Panc1 (cell line): ENCODE results near the gene BNC1. TPM values are rescaled to one million over a fixed set of nuclear protein-coding genes. Genes with fewer than 3 reads are reported as not detected.

Source experiments
- ATAC-seq: fragments of 200-7000 bp; cut with Tn5 transposase; 2 replicates; pipeline ENCODE4 v1.9.1; 2020; ENCODE audit warnings: mild to moderate bottlenecking, moderate library complexity
- BruUV-seq: library from RNA; stranded (reverse); fragments of 400-500 nt; replicated peaks from 2 replicates; lab custom pipeline; 2021; lab: Mats Ljungman, UMichigan
- CTCF ChIA-PET: fragments of 300-600 bp; sonication (Branson Sonifier 250); formaldehyde crosslinking; loops from one replicate; lab custom pipeline; 2022; ENCODE audit warnings: antibody characterized with exemption; lab: Charles Lee
- POLR2A ChIA-PET: fragments of 300-600 bp; sonication (Branson Sonifier 250); formaldehyde crosslinking; loops from one replicate; lab custom pipeline; 2022; ENCODE audit warnings: antibody characterized with exemption; lab: Charles Lee
- DNase-seq: peaks from one replicate; pipeline ENCODE4 v3.0.0-alpha.2; 2010; ENCODE audit warnings: low read depth, low spot score
- H3K27ac ChIP-seq: 2 replicates; pipeline ENCODE4 v1.5.1; 2011; ENCODE audit warnings: mild to moderate bottlenecking, low read length, inconsistent platforms
- H3K27me3 ChIP-seq: fragments of 200-500 bp; sonication (Bioruptor generic); 2 replicates; pipeline ENCODE4 v1.6.0; 2014; ENCODE audit warnings: low read length, inconsistent platforms; ENCODE audit not compliant: control insufficient read depth, insufficient read depth
- H3K36me3 ChIP-seq: fragments of 200-500 bp; sonication (Bioruptor generic); 2 replicates; pipeline ENCODE4 v1.5.1; 2014; ENCODE audit warnings: inconsistent platforms, mild to moderate bottlenecking, low read length, moderate library complexity; ENCODE audit not compliant: control insufficient read depth, insufficient read depth
- H3K4me1 ChIP-seq: 2 replicates; pipeline ENCODE4 v1.5.1; 2011; ENCODE audit warnings: inconsistent platforms, mild to moderate bottlenecking, low read length, moderate library complexity; ENCODE audit not compliant: control insufficient read depth, insufficient read depth
- H3K4me3 ChIP-seq, 2 experiments: 2 replicates each; pipeline ENCODE4 v1.5.1; 2011 to 2012; ENCODE audit warnings: low read depth in 2 of 2, low read length in 2 of 2, mild to moderate bottlenecking in 2 of 2, inconsistent platforms in 1 of 2, moderate library complexity in 1 of 2
- H3K9me3 ChIP-seq: fragments of 200-500 bp; sonication (Bioruptor generic); 2 replicates; pipeline ENCODE4 v1.5.1; 2014; ENCODE audit warnings: low read depth, mild to moderate bottlenecking, inconsistent platforms, low read length, moderate library complexity; ENCODE audit not compliant: control insufficient read depth, insufficient read depth
- CTCF ChIP-seq: fragments of 450-650 bp; IDR thresholded peaks from 2 replicates; pipeline ENCODE4 v1.5.1; 2017; ENCODE audit warnings: mild to moderate bottlenecking
- POLR2AphosphoS5 ChIP-seq: IDR thresholded peaks from 2 replicates; pipeline ENCODE4 v1.6.1; 2012; ENCODE audit warnings: mild to moderate bottlenecking, low read depth, low read length, moderate library complexity
- REST ChIP-seq, 2 experiments: IDR thresholded peaks; 2 replicates each; pipeline ENCODE4 v1.6.1; 2011 to 2012; ENCODE audit warnings: low read depth in 2 of 2, control low read depth in 1 of 2, low read length in 1 of 2, mild to moderate bottlenecking in 1 of 2, moderate library complexity in 1 of 2; ENCODE audit not compliant: insufficient read depth in 1 of 2
- SIN3A ChIP-seq: IDR thresholded peaks from 2 replicates; pipeline ENCODE4 v1.6.1; 2012; ENCODE audit warnings: low read depth, mild to moderate bottlenecking, low read length, moderate library complexity, borderline replicate concordance; ENCODE audit not compliant: insufficient read depth
- TCF7L2 ChIP-seq: IDR thresholded peaks from 2 replicates; pipeline ENCODE4 v1.6.1; 2011; ENCODE audit warnings: mild to moderate bottlenecking, low read depth, low read length, inconsistent platforms
- in situ Hi-C: cut with HindIII; loops from 2 replicates; pipeline ENCODE4 v1.10.0; 2016; ENCODE audit warnings: low sequenced_read_pairs, low pct_unique_long_range_greater_than_20kb
- intact Hi-C: fragments of 100-400 bp; cut with micrococcal nuclease; formaldehyde crosslinking; loops from one replicate; pipeline ENCODE4 v1.10.0; 2022; ENCODE audit not compliant: unreplicated experiment
- total RNA-seq: library from RNA; stranded (reverse); gene quantifications from one replicate; pipeline ENCODE4 v1.2.1, GENCODE V29; 2021; ENCODE audit not compliant: unreplicated experiment

The BNC1 gene
- total RNA-seq, 1 experiment from 2014 or later = not detected

DNA sequence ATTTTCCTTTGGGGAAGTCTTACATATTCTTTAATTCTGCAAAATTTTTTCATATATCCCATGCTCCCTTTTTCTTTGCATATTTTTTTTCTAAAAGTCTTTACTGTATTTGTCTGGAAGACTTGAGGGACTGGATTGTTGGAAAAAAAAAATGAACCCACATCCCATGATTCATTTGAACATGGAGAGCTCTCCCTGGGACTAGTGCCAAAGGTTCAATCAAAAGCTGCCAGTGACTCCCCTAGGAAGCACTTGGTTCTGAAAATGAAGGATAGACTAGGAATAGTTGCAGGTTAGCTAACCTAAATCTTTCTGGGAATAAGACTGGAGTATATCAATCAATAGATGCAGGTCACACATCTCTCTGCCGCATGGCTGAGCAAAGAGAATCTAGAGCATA lies 16.4 kb upstream of the BNC1 start:
- ChIA-PET CTCF (no interaction called here), POLR2A (no interaction called here)
- intact Hi-C loops = no loop called here

GRCh38 chr15:83299462-83299861 lies 15.0 kb upstream of the BNC1 start:
- in situ Hi-C loops = no loop called here
- H3K36me3 ChIP-seq = no peaks in the 10 kb centered on the region
- no peaks in the 10 kb centered on the region for H3K9me3 ChIP-seq
- no peaks in the 10 kb centered on the region; the same call in 1 of the 2 replicates for H3K27me3 ChIP-seq
- intact Hi-C loops = loop anchor here (2.0 kb wide), 1 partner anchor 75 kb away; no protein-coding TSS in a partner anchor
- H3K4me3 ChIP-seq = no peak overlapping the region
- ChIA-PET CTCF (no interaction called here), POLR2A (no interaction called here)
- TF ChIP-seq REST (IDR thresholded peaks at IDR 0.05; ENCODE audit: insufficient read depth in 1 of 2, low read depth in 2 of 2, low read length in 1 of 2) (no peak), SIN3A (no peak), POLR2AphosphoS5 (no peak), CTCF (no peak), TCF7L2 (no peak)
- no TSS peak for BruUV-seq
- no peak overlapping the region for H3K27ac ChIP-seq
- DNase-seq = no peak
- H3K4me1 ChIP-seq = no peaks in the 10 kb centered on the region
- ATAC-seq = no peak

More for the DNA sequence above, 16.4 kb upstream of the BNC1 start:
- H3K36me3 ChIP-seq = no peaks in the 10 kb centered on the region
- H3K27ac ChIP-seq = no peak overlapping the region
- ATAC-seq = no peak
- BruUV-seq = no TSS peak
- no peaks in the 10 kb centered on the region for H3K9me3 ChIP-seq
- in situ Hi-C loops = no loop called here
- TF ChIP-seq POLR2AphosphoS5 (no peak), SIN3A (no peak), REST (IDR thresholded peaks at IDR 0.05; ENCODE audit: insufficient read depth in 1 of 2, low read depth in 2 of 2, low read length in 1 of 2) (no peak), CTCF (no peak), TCF7L2 (no peak)
- no peak overlapping the region for H3K4me3 ChIP-seq
- H3K4me1 ChIP-seq = no peaks in the 10 kb centered on the region
- no peaks in the 10 kb centered on the region; the same call in 1 of the 2 replicates for H3K27me3 ChIP-seq
- no peak for DNase-seq
